Sigmoid colon (tissue), 4 donors: ENCODE data around the gene PHTF2.

Source experiments
- CTCF ChIP-seq, 4 experiments: fragments of 450-650 bp in 3 of 4; fragments of 200-600 bp in 1 of 4; IDR thresholded peaks; one replicate each; pipeline ENCODE4 v1.5.1; 2016 to 2019; ENCODE audit warnings: antibody characterized with exemption in 4 of 4, mild to moderate bottlenecking in 3 of 4, moderate library complexity in 2 of 4
- EP300 ChIP-seq, 4 donors: sonication (generic); formaldehyde crosslinking; IDR thresholded peaks; one replicate each; pipeline ENCODE4 v1.6.1; 2017; ENCODE audit warnings: antibody characterized with exemption in 4 of 4
- POLR2A ChIP-seq, 2 donors: fragments of 450-650 bp; IDR thresholded peaks; one replicate each; pipeline ENCODE4 v1.6.1; 2016; ENCODE audit warnings: antibody characterized with exemption in 2 of 2, mild to moderate bottlenecking in 2 of 2, moderate library complexity in 2 of 2

- no peak for TF ChIP-seq POLR2A (IDR thresholded peaks at IDR 0.05)
- TF ChIP-seq CTCF (IDR thresholded peaks at IDR 0.05) = no peak
- no peak for TF ChIP-seq EP300 (IDR thresholded peaks at IDR 0.05)
Measured at GRCh38 chr7:77843194-77843593, 44.6 kb downstream of the PHTF2 start.
